HL-60 (cell line): ENCODE measurements around the gene ACOD1.

Source experiments
- DNase-seq, 2 experiments: peaks; one replicate each; pipeline ENCODE4 v3.0.0-alpha.2; 2010 to 2020; ENCODE audit warnings: low read depth in 1 of 2, low spot score in 1 of 2
- H3K27ac ChIP-seq: fragments of 250-450 bp; sonication (Bioruptor Pico); replicated peaks from 2 replicates; pipeline ENCODE4 v1.5.1; 2020; ENCODE audit warnings: mild to moderate bottlenecking, moderate library complexity
- H3K27me3 ChIP-seq: fragments of 250-450 bp; sonication (Bioruptor Pico); 2 replicates; pipeline ENCODE4 v1.5.1; 2021; ENCODE audit warnings: mild to moderate bottlenecking, moderate library complexity; ENCODE audit not compliant: insufficient read depth, poor library complexity, severe bottlenecking
- H3K4me3 ChIP-seq: replicated peaks from 2 replicates; pipeline ENCODE4 v1.5.1; 2011; ENCODE audit warnings: mild to moderate bottlenecking, control low read depth, low read length; ENCODE audit not compliant: insufficient read depth
- CTCF ChIP-seq: IDR thresholded peaks from one replicate; pipeline ENCODE4 v1.5.1; 2011; ENCODE audit warnings: low read length, control low read depth, inconsistent platforms; ENCODE audit not compliant: insufficient read depth
- GABPA ChIP-seq: IDR thresholded peaks from 2 replicates; pipeline ENCODE4 v1.6.1; 2012; ENCODE audit warnings: low read depth
- POLR2AphosphoS5 ChIP-seq: IDR thresholded peaks from 2 replicates; pipeline ENCODE4 v1.6.1; 2012; ENCODE audit warnings: low read depth
- REST ChIP-seq: IDR thresholded peaks from 2 replicates; pipeline ENCODE4 v1.6.1; 2012; ENCODE audit warnings: low read depth; ENCODE audit not compliant: insufficient replicate concordance
- SPI1 ChIP-seq: IDR thresholded peaks from 2 replicates; pipeline ENCODE4 v1.6.1; 2012; ENCODE audit warnings: low read depth, mild to moderate bottlenecking, borderline replicate concordance

ACOD1 gene

GRCh38 chr13:76937281-76937820 lies 11.0 kb upstream of the ACOD1 start:
- Histone ChIP-seq H3K4me3 (no peak overlapping the region), H3K27me3 (no peaks in the 10 kb centered on the region), H3K27ac (no peak overlapping the region)
- DNase-seq, result peak in 1 of 2 experiments; percentile 51
- TF ChIP-seq SPI1, result peak; percentile 9; the same call in 1 of the 2 replicates
- TF ChIP-seq REST, result no peak

GRCh38 chr13:76939215-76939614 lies 9.1 kb upstream of the ACOD1 start:
- Histone ChIP-seq H3K27me3 (no peaks in the 10 kb centered on the region), H3K4me3 (no peak overlapping the region), H3K27ac (no peak overlapping the region)
- TF ChIP-seq POLR2AphosphoS5, result no peak
- no peak for TF ChIP-seq REST
- no peak for TF ChIP-seq SPI1
- no peak for TF ChIP-seq CTCF
- TF ChIP-seq GABPA, result no peak
- DNase-seq, result no peak

- DNase-seq, result no peak
- Histone ChIP-seq H3K27me3 (no peaks in the 10 kb centered on the region), H3K27ac (no peak overlapping the region), H3K4me3 (no peak overlapping the region)
- TF ChIP-seq CTCF (no peak), SPI1 (no peak), GABPA (no peak), REST (no peak), POLR2AphosphoS5 (no peak)
Measured at GRCh38 chr13:76942363-76942762, 5.9 kb upstream of the ACOD1 start.

GRCh38 chr13:76943646-76944045 lies 4.7 kb upstream of the ACOD1 start:
- TF ChIP-seq GABPA (no peak), POLR2AphosphoS5 (no peak), SPI1 (no peak), REST (no peak)
- DNase-seq, result no peak
- H3K27me3 ChIP-seq, result no peaks in the 10 kb centered on the region
- no peak overlapping the region for H3K4me3 ChIP-seq
- no peak overlapping the region for H3K27ac ChIP-seq
